ENCODE measurements around the gene CD207.

The CD207 gene

GRCh38 chr2:70817284-70817954 is 18.2 kb downstream of the CD207 start:
- no peak for TF ChIP-seq CTCF (IDR thresholded peaks at IDR 0.05; ENCODE audit: extremely low read depth, missing control alignments)

GRCh38 chr2:70816726-70817125 is 18.9 kb downstream of the CD207 start:
- no peak for TF ChIP-seq CTCF (IDR thresholded peaks at IDR 0.05; ENCODE audit: extremely low read depth, missing control alignments)
- no peak for DNase-seq (ENCODE audit: low spot score)

More at GRCh38 chr2:70817284-70817954, 18.2 kb downstream of the CD207 start:
- no peak for DNase-seq (ENCODE audit: low spot score)

- DNase-seq (ENCODE audit: low spot score): no peak
- TF ChIP-seq CTCF (IDR thresholded peaks at IDR 0.05; ENCODE audit: extremely low read depth, missing control alignments): no peak
Observed at GRCh38 chr2:70808983-70809958, 26.3 kb downstream of the CD207 start.

- no peak for TF ChIP-seq CTCF (IDR thresholded peaks at IDR 0.05; ENCODE audit: extremely low read depth, missing control alignments)
- DNase-seq (ENCODE audit: low spot score): no peak
Observed at GRCh38 chr2:70807828-70808118, 27.8 kb downstream of the CD207 start.

- no peak for TF ChIP-seq CTCF (IDR thresholded peaks at IDR 0.05; ENCODE audit: extremely low read depth, missing control alignments)
- DNase-seq (ENCODE audit: low spot score): no peak
Observed at GRCh38 chr2:70807102-70807827, 28.4 kb downstream of the CD207 start.

- no peak for TF ChIP-seq CTCF (IDR thresholded peaks at IDR 0.05; ENCODE audit: extremely low read depth, missing control alignments)
- no peak for DNase-seq (ENCODE audit: low spot score)
Observed at GRCh38 chr2:70806620-70807019, 29.0 kb downstream of the CD207 start.

- DNase-seq (ENCODE audit: low spot score): no peak
Observed at GRCh38 chr2:70806013-70806412, 29.6 kb downstream of the CD207 start.

More at GRCh38 chr2:70806013-70806412, 29.6 kb downstream of the CD207 start:
- TF ChIP-seq CTCF (IDR thresholded peaks at IDR 0.05; ENCODE audit: extremely low read depth, missing control alignments): no peak
